ENCODE measurements around the gene WDR59.

GRCh38 chr16:74942566-74942965 lies 42.4 kb downstream of the WDR59 start:
- TF ChIP-seq, protein P1, sequence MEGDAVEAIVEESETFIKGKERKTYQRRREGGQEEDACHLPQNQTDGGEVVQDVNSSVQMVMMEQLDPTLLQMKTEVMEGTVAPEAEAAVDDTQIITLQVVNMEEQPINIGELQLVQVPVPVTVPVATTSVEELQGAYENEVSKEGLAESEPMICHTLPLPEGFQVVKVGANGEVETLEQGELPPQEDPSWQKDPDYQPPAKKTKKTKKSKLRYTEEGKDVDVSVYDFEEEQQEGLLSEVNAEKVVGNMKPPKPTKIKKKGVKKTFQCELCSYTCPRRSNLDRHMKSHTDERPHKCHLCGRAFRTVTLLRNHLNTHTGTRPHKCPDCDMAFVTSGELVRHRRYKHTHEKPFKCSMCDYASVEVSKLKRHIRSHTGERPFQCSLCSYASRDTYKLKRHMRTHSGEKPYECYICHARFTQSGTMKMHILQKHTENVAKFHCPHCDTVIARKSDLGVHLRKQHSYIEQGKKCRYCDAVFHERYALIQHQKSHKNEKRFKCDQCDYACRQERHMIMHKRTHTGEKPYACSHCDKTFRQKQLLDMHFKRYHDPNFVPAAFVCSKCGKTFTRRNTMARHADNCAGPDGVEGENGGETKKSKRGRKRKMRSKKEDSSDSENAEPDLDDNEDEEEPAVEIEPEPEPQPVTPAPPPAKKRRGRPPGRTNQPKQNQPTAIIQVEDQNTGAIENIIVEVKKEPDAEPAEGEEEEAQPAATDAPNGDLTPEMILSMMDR (IDR thresholded peaks at IDR 0.05) = no peak
- TF ChIP-seq POLR2AphosphoS5 (IDR thresholded peaks at IDR 0.05) = no peak
- TF ChIP-seq EP300 (IDR thresholded peaks at IDR 0.05; ENCODE audit: low read depth) = no peak

Measured in transverse colon (tissue), 4 donors.